Measurements from ENCODE around the gene COPG2.

DNA sequence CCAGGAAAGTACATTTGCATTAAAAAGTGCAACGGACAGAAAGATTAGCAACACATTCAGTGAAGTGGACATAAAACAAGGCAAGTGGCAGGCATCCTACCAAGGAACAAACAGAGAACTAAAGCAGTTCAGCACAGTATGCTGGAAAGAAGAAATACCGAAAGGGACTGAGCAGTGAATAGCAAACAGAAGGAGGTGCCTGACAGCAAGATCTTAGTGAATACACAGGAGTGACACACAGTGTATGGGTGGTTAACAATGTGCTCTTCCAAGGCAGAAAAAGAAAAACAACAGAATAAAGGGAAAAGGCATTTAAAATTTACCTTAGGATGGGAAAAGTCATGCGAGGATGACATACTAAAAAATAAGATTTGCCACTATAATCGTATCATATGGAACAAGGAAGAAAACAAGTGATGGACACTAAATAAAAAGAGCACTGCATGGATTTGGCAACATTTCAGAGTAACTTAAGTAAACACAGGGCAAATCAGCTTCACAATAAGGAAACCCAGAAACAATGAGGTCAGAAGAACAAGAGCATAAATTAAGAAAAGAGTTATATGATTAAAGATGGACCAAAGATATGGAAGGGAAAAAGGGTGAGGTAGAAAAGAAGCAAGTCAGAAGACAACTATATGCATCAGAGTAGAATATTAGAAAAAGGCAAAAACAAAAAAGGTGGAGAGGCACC lies 147.1 kb downstream of the COPG2 start:
- TF ChIP-seq CTCF (IDR thresholded peaks at IDR 0.05) (no peak), POLR2A (IDR thresholded peaks at IDR 0.05) (no peak), POLR2AphosphoS5 (IDR thresholded peaks at IDR 0.05) (no peak)

Data from transverse colon (tissue), 4 donors.